ENCODE data around the gene PAWR.
A peak's percentile ranks its signal among the peaks of the same experiment; 100 is the strongest.

The PAWR gene

GRCh38 chr12:79690638-79691510, at the start of gene PAWR:
Gene PAWR (minus strand): TSS chr12:79690964. CDS start chr12:79690244, 720 bp downstream.
- H3K4me1 ChIP-seq (ENCODE audit: low read depth, poor library complexity, severe bottlenecking): peaks cover 30% of the 10 kb centered on the region
- H3K4me2 ChIP-seq: peak within 1 kb of the TSS; percentile 93
- peaks cover 8% of the 10 kb centered on the region; the same call in 1 of the 2 replicates for H4K20me1 ChIP-seq (ENCODE audit: insufficient read depth)
- H3K79me2 ChIP-seq (ENCODE audit: insufficient read depth, low read depth): peaks cover 42% of the 10 kb centered on the region
- no peaks in the 10 kb centered on the region for H3K36me3 ChIP-seq (ENCODE audit: insufficient read depth)
- H3K27ac ChIP-seq: peak within 1 kb of the TSS; percentile 71
- TF ChIP-seq CTCF (conservative IDR thresholded peaks at IDR 0.05; ENCODE audit: low read depth, low read length): no peak
- H3K4me3 ChIP-seq (IDR thresholded peaks at IDR 0.05; ENCODE audit: insufficient read depth, low read depth, low read length): peak within 1 kb of the TSS; percentile 47
- peak within 1 kb of the TSS; percentile 95 for H2AFZ ChIP-seq (ENCODE audit: low read depth)
- peak within 1 kb of the TSS; percentile 76 for H3K9ac ChIP-seq
- H3K27me3 ChIP-seq (ENCODE audit: insufficient read depth, low read depth): no peaks in the 10 kb centered on the region

- Histone ChIP-seq H2AFZ (ENCODE audit: low read depth) (no peak overlapping the region), H3K4me2 (no peak overlapping the region), H3K9ac (no peak overlapping the region), H3K36me3 (ENCODE audit: insufficient read depth) (no peaks in the 10 kb centered on the region), H3K27ac (no peak overlapping the region), H3K79me2 (ENCODE audit: insufficient read depth, low read depth) (no peaks in the 10 kb centered on the region), H4K20me1 (ENCODE audit: insufficient read depth) (no peaks in the 10 kb centered on the region), H3K27me3 (ENCODE audit: insufficient read depth, low read depth) (no peaks in the 10 kb centered on the region), H3K4me3 (IDR thresholded peaks at IDR 0.05; ENCODE audit: insufficient read depth, low read depth, low read length) (no peak overlapping the region), H3K4me1 (ENCODE audit: low read depth, poor library complexity, severe bottlenecking) (no peaks in the 10 kb centered on the region)
- peak; percentile 95 for TF ChIP-seq CTCF (conservative IDR thresholded peaks at IDR 0.05; ENCODE audit: low read depth, low read length)
Observed at GRCh38 chr12:79737875-79738718, 47.3 kb upstream of the PAWR start.

GRCh38 chr12:79732638-79733037, 41.9 kb upstream of the PAWR start:
- Histone ChIP-seq H2AFZ (ENCODE audit: low read depth) (no peak overlapping the region), H3K4me2 (no peak overlapping the region), H3K79me2 (ENCODE audit: insufficient read depth, low read depth) (no peaks in the 10 kb centered on the region), H3K27me3 (ENCODE audit: insufficient read depth, low read depth) (no peaks in the 10 kb centered on the region), H3K4me3 (IDR thresholded peaks at IDR 0.05; ENCODE audit: insufficient read depth, low read depth, low read length) (no peak overlapping the region), H3K36me3 (ENCODE audit: insufficient read depth) (no peaks in the 10 kb centered on the region), H3K4me1 (ENCODE audit: low read depth, poor library complexity, severe bottlenecking) (no peaks in the 10 kb centered on the region), H4K20me1 (ENCODE audit: insufficient read depth) (no peaks in the 10 kb centered on the region), H3K27ac (no peak overlapping the region), H3K9ac (no peak overlapping the region)
- TF ChIP-seq CTCF (conservative IDR thresholded peaks at IDR 0.05; ENCODE audit: low read depth, low read length): no peak

GRCh38 chr12:79725987-79726386, 35.2 kb upstream of the PAWR start:
- no peaks in the 10 kb centered on the region for H3K27me3 ChIP-seq (ENCODE audit: insufficient read depth, low read depth)
- no peak for TF ChIP-seq CTCF (conservative IDR thresholded peaks at IDR 0.05; ENCODE audit: low read depth, low read length)
- H3K4me2 ChIP-seq: no peak overlapping the region
- no peak overlapping the region for H3K27ac ChIP-seq
- no peak overlapping the region for H3K4me3 ChIP-seq (IDR thresholded peaks at IDR 0.05; ENCODE audit: insufficient read depth, low read depth, low read length)
- H3K79me2 ChIP-seq (ENCODE audit: insufficient read depth, low read depth): no peaks in the 10 kb centered on the region
- no peak overlapping the region for H3K9ac ChIP-seq
- no peaks in the 10 kb centered on the region for H4K20me1 ChIP-seq (ENCODE audit: insufficient read depth)
- no peak overlapping the region for H2AFZ ChIP-seq (ENCODE audit: low read depth)
- no peaks in the 10 kb centered on the region for H3K36me3 ChIP-seq (ENCODE audit: insufficient read depth)
- H3K4me1 ChIP-seq (ENCODE audit: low read depth, poor library complexity, severe bottlenecking): no peaks in the 10 kb centered on the region

Measured in KMS-11 (cell line).